Endothelial cell of umbilical vein (primary cell): ENCODE measurements around the gene ATP11C. TPM values are rescaled to one million over a fixed set of nuclear protein-coding genes. Genes with fewer than 3 reads are reported as not detected.

Experiments used
- BruUV-seq: library from RNA; stranded (reverse); fragments of 400-500 nt; replicated peaks from 2 replicates; lab custom pipeline; 2021; lab: Mats Ljungman, UMichigan
- CTCF ChIA-PET: fragments of 300-600, 350-600 bp; sonication (Branson Sonifier 250); formaldehyde crosslinking; loops from one replicate; lab custom pipeline; 2021; ENCODE audit warnings: antibody characterized with exemption, inconsistent platforms; lab: Charles Lee
- POLR2A ChIA-PET: fragments of 300-600, 350-600 bp; sonication (Branson Sonifier 250); formaldehyde crosslinking; loops from one replicate; lab custom pipeline; 2021; ENCODE audit warnings: antibody characterized with exemption, inconsistent platforms; lab: Charles Lee
- DNase-seq: peaks from one replicate; pipeline ENCODE4 v3.0.0-alpha.2; 2011; ENCODE audit warnings: low read depth, low spot score
- FAIRE-seq: peaks from 2 replicates; lab custom pipeline; 2011; peaks lifted over from hg19 to GRCh38; lab: Jason Lieb, UNC
- H2AFZ ChIP-seq: 2 replicates; pipeline ENCODE4 v1.6.0; 2012; ENCODE audit warnings: low read depth, low read length, control low read depth, inconsistent platforms
- H3K27ac ChIP-seq: 2 replicates; pipeline ENCODE4 v1.5.1; 2011; ENCODE audit warnings: low read depth, mild to moderate bottlenecking, control low read depth, low read length, moderate library complexity; ENCODE audit not compliant: insufficient read depth
- H3K27me3 ChIP-seq, 2 experiments: 2 replicates each; pipeline versions ENCODE4 v1.6.0 to v1.6.1; 2011; ENCODE audit warnings: low read length in 2 of 2, mixed read lengths in 1 of 2; ENCODE audit not compliant: control insufficient read depth in 2 of 2, insufficient read depth in 2 of 2
- H3K36me3 ChIP-seq, 2 experiments: 2 replicates in 1 of 2; 3 replicates in 1 of 2; pipeline ENCODE4 v1.5.1; 2011; ENCODE audit warnings: low read length in 2 of 2, mild to moderate bottlenecking in 1 of 2, moderate library complexity in 1 of 2; ENCODE audit not compliant: control insufficient read depth in 2 of 2, insufficient read depth in 2 of 2; ENCODE audit errors: extremely low read depth in 1 of 2
- H3K4me1 ChIP-seq: 3 replicates; pipeline ENCODE4 v1.5.1; 2011; ENCODE audit warnings: mild to moderate bottlenecking, low read length; ENCODE audit not compliant: control insufficient read depth, insufficient read depth; ENCODE audit errors: extremely low read depth
- H3K4me2 ChIP-seq: 2 replicates; pipeline ENCODE4 v1.6.1; 2011; ENCODE audit warnings: low read length, control low read depth, mixed read lengths; ENCODE audit not compliant: insufficient read depth
- H3K4me3 ChIP-seq, 3 experiments: fragments of 200-600 bp in 1 of 3; sonication (generic), shearing (Covaris generic) in 1 of 3; replicated peaks in 1 of 3; 2 replicates each; pipeline ENCODE4 v1.5.1; 2011 to 2016; ENCODE audit warnings: control low read depth in 3 of 3, low read length in 3 of 3, mild to moderate bottlenecking in 2 of 3, inconsistent platforms in 1 of 3, low read depth in 1 of 3, moderate library complexity in 1 of 3; ENCODE audit not compliant: insufficient read depth in 1 of 3
- H3K79me2 ChIP-seq: 2 replicates; pipeline ENCODE4 v1.6.0; 2012; ENCODE audit warnings: low read length, inconsistent platforms; ENCODE audit not compliant: control insufficient read depth, insufficient read depth
- H3K9ac ChIP-seq: replicated peaks from 2 replicates; pipeline ENCODE3; 2011; ENCODE audit warnings: low read length, control low read depth; ENCODE audit not compliant: insufficient read depth; ENCODE audit errors: extremely low read depth
- H3K9me1 ChIP-seq: replicated peaks from 3 replicates; pipeline ENCODE4 v1.6.0; 2011; ENCODE audit warnings: mild to moderate bottlenecking, low read length; ENCODE audit not compliant: control insufficient read depth, insufficient read depth; ENCODE audit errors: extremely low read depth
- H3K9me3 ChIP-seq: replicated peaks from 2 replicates; pipeline ENCODE4 v1.5.1; 2012; ENCODE audit warnings: low read length, inconsistent platforms; ENCODE audit not compliant: control insufficient read depth, insufficient read depth
- H4K20me1 ChIP-seq: replicated peaks from 2 replicates; pipeline ENCODE3; 2011; ENCODE audit warnings: mild to moderate bottlenecking, low read length; ENCODE audit not compliant: control insufficient read depth, insufficient read depth; ENCODE audit errors: extremely low read depth
- CTCF ChIP-seq, 2 donors: IDR thresholded peaks; 1 replicate in 1 of 2; 2 replicates in 1 of 2; pipeline ENCODE4 v1.5.1; 2011; ENCODE audit warnings: low read length in 2 of 2, mild to moderate bottlenecking in 2 of 2, moderate library complexity in 2 of 2, control low read depth in 1 of 2, inconsistent platforms in 1 of 2, low read depth in 1 of 2; ENCODE audit not compliant: insufficient read depth in 1 of 2; ENCODE audit errors: extremely low read depth in 1 of 2
- EZH2 ChIP-seq: IDR thresholded peaks from 2 replicates; pipeline ENCODE4 v1.6.1; 2012; ENCODE audit warnings: borderline replicate concordance, low read depth, mild to moderate bottlenecking, moderate library complexity, low read length, inconsistent platforms; ENCODE audit not compliant: severe bottlenecking
- FOS ChIP-seq: IDR thresholded peaks from 2 replicates; pipeline ENCODE4 v1.6.1; 2011; ENCODE audit warnings: mild to moderate bottlenecking, low read length, moderate library complexity, borderline replicate concordance; ENCODE audit not compliant: insufficient read depth
- GATA2 ChIP-seq: IDR thresholded peaks from 2 replicates; pipeline ENCODE4 v1.7.0; 2011; ENCODE audit warnings: low read depth, mild to moderate bottlenecking, moderate library complexity, mixed read lengths, low read length; ENCODE audit not compliant: insufficient read length, insufficient read depth
- JUN ChIP-seq: IDR thresholded peaks from 2 replicates; pipeline ENCODE4 v1.6.1; 2011; ENCODE audit warnings: borderline replicate concordance, low read depth; ENCODE audit not compliant: insufficient read length, insufficient read depth
- MAX ChIP-seq: IDR thresholded peaks from 2 replicates; pipeline ENCODE4 v1.6.1; 2011; ENCODE audit not compliant: insufficient read depth, insufficient read length
- MYC ChIP-seq: IDR thresholded peaks from one replicate; pipeline ENCODE4 v1.6.1; 2011; ENCODE audit warnings: mild to moderate bottlenecking, low read depth, low read length
- POLR2A ChIP-seq: IDR thresholded peaks from 2 replicates; pipeline ENCODE4 v1.6.1; 2012; ENCODE audit warnings: low read depth, mild to moderate bottlenecking, control low read depth, low read length
- POLR2AphosphoS5 ChIP-seq: IDR thresholded peaks from 2 replicates; pipeline ENCODE4 v1.6.1; 2012; ENCODE audit warnings: low read depth, mild to moderate bottlenecking, control low read depth, low read length, moderate library complexity; ENCODE audit not compliant: insufficient read depth
- dilution Hi-C: fragments of 300-500 bp; cut with MboI; formaldehyde crosslinking; loops from one replicate; pipeline ENCODE4 v1.15.0; 2019; ENCODE audit warnings: low sequenced_read_pairs; ENCODE audit not compliant: extremely low pct_ligation_motif_present
- intact Hi-C: fragments of 100-400 bp; cut with micrococcal nuclease; formaldehyde crosslinking; loops from one replicate; pipeline ENCODE4 v1.10.0; 2022
- polyA plus RNA-seq, 4 experiments: library from polyadenylated mRNA; depleted of rRNA in 3 of 4; stranded (reverse) in 3 of 4; unstranded in 1 of 4; fragments of >200 nt; gene quantifications; 2 replicates each; pipeline versions ENCODE4 v1.2.1 to v1.2.3, GENCODE V29; 2011 to 2012; ENCODE audit warnings: missing spikeins in 1 of 4
- total RNA-seq: library from RNA; stranded (reverse); gene quantifications from 2 replicates; pipeline ENCODE4 v1.2.3, GENCODE V29; 2021

Gene ATP11C
- total and polyA plus RNA-seq, 2 donors (not counting 3 experiments of a cell fraction or from before 2014, with no cell fraction given) = 9.1 to 31.8 TPM

DNA sequence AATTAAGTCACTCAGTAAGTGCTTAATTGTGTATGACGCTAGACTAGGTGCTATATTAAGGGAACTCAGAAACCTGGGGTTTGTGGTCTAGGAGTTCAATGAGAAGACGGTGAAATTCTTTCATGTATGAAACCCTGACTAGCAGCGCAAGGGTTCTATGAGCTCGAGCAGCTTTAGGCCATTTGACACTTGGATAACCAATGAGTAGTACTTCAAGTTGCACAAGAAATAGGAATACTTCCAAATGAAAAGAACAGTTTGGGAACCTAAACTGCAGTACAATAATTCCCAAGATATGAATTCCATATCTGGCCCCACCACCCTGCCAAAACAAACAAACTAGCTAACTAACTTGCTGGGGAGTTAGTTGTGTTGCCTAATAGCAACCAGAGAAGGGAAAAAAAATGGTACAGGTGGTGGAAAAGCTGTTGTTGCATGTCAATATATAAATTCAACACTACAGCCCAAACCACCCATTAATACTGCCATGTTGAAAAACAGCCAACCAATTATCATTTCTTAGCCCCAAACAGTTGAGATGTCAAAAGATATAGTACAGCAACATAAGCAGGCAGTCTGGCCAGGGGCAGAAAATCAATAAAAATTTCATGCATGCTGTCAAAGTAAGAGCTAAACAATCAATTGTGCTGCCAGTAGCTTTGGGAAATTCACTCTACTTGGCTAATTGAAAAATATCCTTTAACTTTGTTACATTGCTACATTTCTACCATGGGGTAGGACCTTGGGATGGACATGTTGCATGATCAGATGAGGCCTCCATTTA is 170.3 kb downstream of the ATP11C start:
- no peaks in the 10 kb centered on the region for H3K27me3 ChIP-seq
- H3K9me3 ChIP-seq = no peaks in the 10 kb centered on the region
- H4K20me1 ChIP-seq = no peaks in the 10 kb centered on the region
- no peak overlapping the region for H3K9ac ChIP-seq
- H3K4me3 ChIP-seq = no peak overlapping the region
- DNase-seq = no peak
- ChIA-PET POLR2A (no interaction called here), CTCF (no interaction called here)
- H3K4me1 ChIP-seq = peaks cover 3% of the 10 kb centered on the region
- dilution Hi-C loops (no loop called here), intact Hi-C loops (loop anchor here (5.0 kb wide), 1 partner anchor 170 kb away; the partner anchor contains the start of gene ATP11C)
- TF ChIP-seq MAX (no peak), FOS (no peak), MYC (no peak), EZH2 (no peak), POLR2AphosphoS5 (no peak), JUN (no peak), CTCF (IDR thresholded peaks at IDR 0.05; ENCODE audit: extremely low read depth in 1 of 2, insufficient read depth in 1 of 2, low read depth in 1 of 2, low read length in 2 of 2) (no peak), POLR2A (no peak), GATA2 (no peak)
- no peak overlapping the region for H3K4me2 ChIP-seq
- no peaks in the 10 kb centered on the region for H3K79me2 ChIP-seq
- H3K27ac ChIP-seq = no peak overlapping the region
- H3K9me1 ChIP-seq = no peaks in the 10 kb centered on the region
- BruUV-seq = no TSS peak
- H2AFZ ChIP-seq = no peak overlapping the region
- H3K36me3 ChIP-seq = no peaks in the 10 kb centered on the region
- FAIRE-seq = no peak
